Lung microvascular endothelial cell (primary cell): ENCODE data around the gene INSR. TPM values are rescaled to one million over a fixed set of nuclear protein-coding genes. Genes with fewer than 3 reads are reported as not detected.

Experiments
- DNase-seq, 2 donors: peaks; one replicate each; pipeline versions ENCODE4 v3.0.0 to v3.0.0-alpha.2; 2010; ENCODE audit warnings: low read depth in 2 of 2
- total RNA-seq: library from RNA; depleted of rRNA; stranded (reverse); fragments of >200 nt; gene quantifications from 2 replicates; pipeline ENCODE4 v1.2.1, GENCODE V29; 2014

Gene INSR
- total RNA-seq, 1 donor from 2014 or later: 28.0 TPM

DNA sequence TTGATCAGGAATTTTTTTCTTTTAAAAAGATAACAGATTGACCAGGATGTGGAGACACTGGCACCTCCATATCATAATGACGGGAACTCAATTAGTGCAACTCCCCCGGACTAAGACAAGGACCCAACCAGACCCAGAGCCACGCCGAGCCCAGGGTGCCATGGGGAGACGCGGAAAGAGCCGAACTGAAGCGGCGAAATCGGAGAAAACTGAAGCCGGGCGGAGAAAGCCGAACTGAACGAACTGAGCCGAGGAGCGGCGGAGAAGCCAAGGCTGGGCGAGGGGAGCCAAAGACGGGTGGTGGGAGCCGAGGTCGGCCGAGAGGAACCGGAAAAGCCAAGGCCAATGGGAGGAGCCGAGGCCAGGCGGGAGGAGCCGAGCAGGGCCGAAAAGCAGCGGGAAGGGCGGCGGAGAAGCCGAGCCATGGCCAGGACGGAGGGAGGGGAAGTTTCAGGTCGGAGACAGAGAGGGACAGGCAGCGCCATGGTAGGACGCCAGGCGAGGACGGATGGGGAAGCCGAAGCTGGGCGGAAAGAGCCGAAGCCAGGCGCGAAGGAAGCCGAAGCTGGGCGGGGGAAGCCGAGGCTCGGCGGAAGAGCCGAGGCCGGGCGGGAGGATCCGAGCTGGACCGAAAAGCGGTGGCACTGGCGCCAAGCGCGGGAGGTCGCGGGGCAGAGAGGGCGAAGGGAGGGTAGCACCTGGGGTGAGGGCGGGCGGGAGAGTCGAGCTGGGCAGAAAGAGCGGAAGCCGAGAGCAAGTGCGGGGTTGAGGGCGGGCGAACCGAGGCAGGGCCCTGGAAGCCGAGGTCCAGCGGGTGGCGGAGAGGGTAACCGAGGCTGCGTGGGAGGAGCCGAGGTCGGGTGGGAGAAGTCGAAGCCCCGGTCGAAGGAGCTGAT is 195.3 kb downstream of the INSR start:
- peak; percentile 88 to 90 for DNase-seq

DNA sequence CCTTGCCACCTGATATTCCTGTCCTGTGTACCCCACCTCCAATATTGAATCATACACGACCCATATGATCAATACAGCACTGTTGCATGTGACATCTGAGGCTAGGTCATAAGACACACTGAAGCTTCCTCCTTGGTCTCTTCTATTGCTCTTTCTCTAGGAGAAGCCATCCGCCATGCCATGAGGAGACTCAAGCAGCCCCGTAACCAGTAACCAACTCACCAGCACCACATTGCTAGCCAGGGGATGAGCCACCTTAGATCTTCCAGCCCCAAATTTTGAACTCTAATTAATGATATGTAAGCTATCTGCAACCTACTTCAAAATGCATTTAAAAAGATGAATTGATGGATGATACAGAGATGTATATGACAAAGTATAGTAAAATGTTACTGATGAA is 196.1 kb downstream of the INSR start:
- DNase-seq: no peak

DNA sequence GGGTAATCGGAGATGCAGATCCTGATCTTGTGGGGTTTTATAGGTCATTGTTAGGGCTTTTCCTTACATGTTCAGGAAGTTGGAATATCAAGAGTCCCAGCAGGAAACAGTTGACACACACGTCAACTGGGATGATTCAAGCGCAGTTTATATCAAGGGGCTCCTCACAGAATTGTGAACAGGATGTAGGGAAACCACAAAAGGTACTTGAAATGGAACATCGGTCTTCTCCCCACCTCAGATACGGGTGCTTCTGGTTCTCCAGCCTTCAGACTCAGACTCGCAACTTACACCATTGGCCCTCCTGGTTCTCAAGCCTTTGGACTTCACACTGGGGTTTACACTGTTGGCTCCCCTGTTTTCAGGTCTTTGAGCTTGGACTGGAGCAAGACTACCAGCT is 205.2 kb downstream of the INSR start:
- no peak for DNase-seq

GRCh38 chr19:7083076-7083956 is 210.9 kb downstream of the INSR start:
- DNase-seq: peak; percentile 24 to 41

DNA sequence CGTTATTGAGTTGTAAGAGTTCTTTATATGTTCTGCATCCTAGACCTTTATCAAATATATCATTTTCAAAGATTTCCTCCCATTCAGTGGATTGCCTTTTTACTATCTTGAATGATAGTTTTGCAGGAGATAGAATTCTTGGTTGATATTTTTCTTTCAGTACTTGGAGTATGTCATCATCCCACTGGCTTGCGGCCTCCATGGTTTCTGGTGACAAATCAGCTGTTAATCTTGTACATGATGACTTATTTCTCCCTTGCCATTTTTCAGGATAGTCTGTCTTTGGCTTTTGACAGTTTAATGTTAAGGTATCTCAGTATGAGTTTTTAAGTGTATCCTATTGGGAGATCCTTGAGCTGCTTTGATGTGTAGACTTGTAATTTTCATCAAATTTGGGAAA is 216.2 kb downstream of the INSR start:
- no peak for DNase-seq

DNA sequence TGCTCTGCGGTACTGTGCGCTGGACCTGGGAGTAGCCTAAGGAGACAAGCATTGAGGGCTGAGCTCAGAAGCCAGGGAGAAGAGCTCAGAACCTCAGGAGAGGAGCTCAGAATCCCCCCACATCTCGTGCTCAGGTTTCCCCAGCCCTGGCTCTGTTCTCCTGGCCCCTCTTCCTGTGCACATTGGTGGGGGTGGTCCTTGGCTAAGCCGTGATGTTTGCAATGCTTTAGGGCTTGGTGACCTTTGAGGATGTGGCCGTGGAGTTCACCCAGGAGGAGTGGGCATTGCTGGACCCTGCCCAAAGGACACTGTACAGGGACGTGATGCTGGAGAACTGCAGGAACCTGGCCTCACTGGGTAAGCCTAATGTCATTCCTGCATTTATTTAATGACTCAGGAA is 218.1 kb downstream of the INSR start:
- DNase-seq: no peak

- DNase-seq: no peak
These were observed 219.4 kb downstream of the INSR start for GRCh38 chr19:7074705-7075282.

DNA sequence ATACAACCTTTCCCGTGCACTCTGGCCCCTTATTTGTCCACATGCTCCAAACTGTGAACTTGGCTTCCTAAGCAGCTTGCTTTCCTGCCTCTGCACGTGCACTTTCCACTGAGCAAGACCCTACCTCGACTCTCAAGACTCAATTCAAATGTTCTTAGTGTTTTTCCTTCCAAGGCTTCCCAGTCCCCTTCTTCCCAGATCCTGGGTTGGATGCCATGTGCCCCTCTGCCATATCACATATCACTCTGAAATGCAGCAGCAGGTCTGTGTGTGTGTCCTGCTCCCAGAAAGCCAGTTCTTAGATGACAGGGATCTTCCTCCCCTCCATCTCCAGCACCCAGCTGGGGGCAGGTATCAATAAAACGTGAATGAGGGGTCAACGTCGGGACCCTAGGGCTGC is 221.7 kb downstream of the INSR start:
- no peak for DNase-seq

GRCh38 chr19:7069904-7070226 is 224.3 kb downstream of the INSR start:
- DNase-seq: peak; percentile 41 to 43

DNA sequence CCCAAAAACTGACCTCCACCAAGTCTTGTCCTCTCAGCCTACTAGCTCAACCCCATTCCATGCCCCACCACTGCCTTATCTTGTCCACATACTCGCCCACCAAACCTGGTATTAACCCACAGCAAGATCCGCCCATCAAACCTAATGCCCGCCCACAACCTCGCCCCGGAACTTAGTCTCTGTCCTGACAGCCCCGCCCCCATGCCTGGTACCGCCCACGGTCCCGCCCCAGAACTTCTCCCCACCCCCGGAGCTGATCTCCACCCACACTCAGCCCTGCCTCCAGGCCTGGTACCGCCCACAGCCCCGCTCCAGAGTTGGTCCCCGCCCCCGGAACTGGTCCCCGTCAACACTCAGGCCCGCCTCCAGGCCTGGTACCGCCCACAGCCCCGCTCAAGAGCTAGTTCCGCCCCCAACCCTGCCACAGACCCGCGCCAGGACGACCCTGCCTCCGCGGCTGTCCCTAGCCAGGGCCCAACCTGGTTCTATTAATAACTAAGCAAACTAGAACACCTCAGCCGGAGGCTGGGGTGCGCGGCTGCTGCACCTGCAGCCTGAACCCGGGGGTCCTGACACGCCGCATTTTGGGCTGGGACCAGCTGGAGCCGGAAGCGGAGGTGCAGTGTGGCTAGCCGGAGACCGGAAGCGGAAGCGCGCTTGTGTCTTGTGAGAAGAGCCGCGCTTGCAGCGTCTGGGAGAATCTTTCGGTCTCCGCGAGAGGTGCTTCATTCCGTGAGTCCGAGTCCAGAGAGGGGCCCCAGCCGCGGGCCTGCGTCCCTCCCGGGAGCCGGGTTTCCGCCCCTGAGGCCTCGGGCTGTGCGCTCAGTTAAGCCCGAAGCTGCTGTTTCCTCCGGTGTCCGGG is 224.9 kb downstream of the INSR start, which contains the start of gene ZNF557:
ZNF557 (plus strand) TSS at position 662 of the 862 bp plus-strand sequence. CDS start 5,372 bp downstream, outside the sequence.
- peak; percentile 98 to 99 for DNase-seq

DNA sequence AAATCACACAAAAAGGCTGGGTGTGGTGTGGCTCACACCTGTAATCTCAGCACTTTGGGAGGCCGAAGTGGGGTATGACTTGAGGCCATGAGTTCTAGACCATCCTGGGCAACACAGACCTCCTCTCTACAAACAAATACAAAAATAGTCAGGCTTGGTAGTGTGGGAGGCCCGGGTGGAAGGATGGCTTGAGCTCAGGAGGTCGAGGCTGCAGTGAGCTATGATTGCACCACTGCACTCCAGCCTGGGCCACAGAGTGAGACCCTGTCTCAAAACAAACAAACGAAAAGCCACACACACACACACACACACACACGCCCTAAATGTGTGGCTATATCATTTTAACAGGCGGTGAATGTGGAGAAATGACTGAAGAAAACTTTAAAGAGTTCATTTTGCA is 225.6 kb downstream of the INSR start:
- DNase-seq: no peak

DNA sequence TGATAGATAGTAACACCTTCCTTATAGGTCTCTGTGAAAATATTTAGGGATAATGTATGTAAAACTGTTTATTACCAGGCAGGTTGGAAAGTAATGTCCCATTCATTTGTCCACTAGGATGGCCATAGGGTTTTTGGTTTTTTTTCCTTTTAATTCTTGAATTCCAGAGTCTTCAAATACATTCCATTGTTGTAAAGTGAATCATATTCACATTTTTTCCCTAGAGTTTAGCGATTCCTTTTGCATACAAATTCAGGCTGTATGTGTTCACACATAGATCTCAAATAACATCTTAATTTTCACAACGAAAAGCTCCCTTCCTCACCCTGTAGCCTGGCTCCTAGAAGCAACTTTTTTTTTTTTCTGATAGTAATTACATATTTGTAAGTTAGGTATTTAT is 226.5 kb downstream of the INSR start:
- DNase-seq: no peak

DNA sequence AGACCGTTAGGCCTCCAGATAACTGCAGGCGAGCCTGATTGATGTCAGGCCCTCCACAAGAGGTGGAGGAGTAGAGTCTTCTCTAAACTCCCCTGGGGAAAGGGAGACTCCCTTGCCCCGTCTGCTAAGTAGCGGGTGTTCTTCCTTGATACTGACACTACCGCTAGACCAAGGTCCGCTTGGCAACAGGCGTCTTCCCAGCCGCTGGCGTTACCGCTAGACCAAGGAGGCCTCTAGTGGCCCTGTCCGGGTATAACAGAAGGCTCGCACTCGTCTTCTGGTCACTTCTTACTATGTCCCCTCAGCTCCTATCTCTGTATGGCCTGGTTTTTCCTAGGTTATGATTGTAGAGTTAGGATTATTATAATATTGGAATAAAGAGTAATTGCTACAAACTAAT is 227.1 kb downstream of the INSR start:
- DNase-seq: peak; percentile 20 to 53

- no peak for DNase-seq
These were observed 230.3 kb downstream of the INSR start for GRCh38 chr19:7063764-7064418.

GRCh38 chr19:7063339-7063738 is 230.9 kb downstream of the INSR start:
- no peak for DNase-seq

Other genes with a start within 250 kb of the INSR start
- gene MBD3L2, start 245.1 kb downstream of the INSR start, total RNA-seq: not detected in 2 replicates
- not detected in 2 replicates for gene MBD3L3, start 235.7 kb downstream of the INSR start, total RNA-seq
- 10.0 and 17.5 TPM in 2 replicates for gene ZNF557, start 224.7 kb downstream of the INSR start, total RNA-seq
- gene ARHGEF18, start 54.5 kb upstream of the INSR start, total RNA-seq: 16.8 and 19.4 TPM in 2 replicates
- 1.3 and 1.6 TPM in 2 replicates for gene PEX11G, start 194.6 kb upstream of the INSR start, total RNA-seq
- gene ZNF358, start 221.7 kb upstream of the INSR start, total RNA-seq: 10.7 and 12.9 TPM in 2 replicates
- 3.3 and 5.4 TPM in 2 replicates for gene MCOLN1, start 228.2 kb upstream of the INSR start, total RNA-seq
- gene PNPLA6, start 241.3 kb upstream of the INSR start, total RNA-seq: 59.9 and 88.3 TPM in 2 replicates